SK-MEL-5 (cell line): ENCODE data around the gene IFI35. TPM values are rescaled to one million over a fixed set of nuclear protein-coding genes. Genes with fewer than 3 reads are reported as not detected.
"Not testable (repeated sequence)": the region's sequence is repeated elsewhere in the genome, so short reads cannot be mapped to it uniquely, and the experiment has no call there.

ENCODE experiments used
- DNase-seq: peaks from one replicate; pipeline ENCODE4 v3.0.0-alpha.2; 2016; ENCODE audit warnings: low read depth, low spot score
- in situ Hi-C: cut with HindIII; loops from 2 replicates; pipeline ENCODE4 v1.10.0; 2016; ENCODE audit warnings: low sequenced_read_pairs, high pct_unique_total_duplicates, low pct_unique_long_range_greater_than_20kb
- total RNA-seq: library from RNA; depleted of rRNA; stranded (reverse); fragments of >200 nt; shearing (Covaris generic); gene quantifications from 2 replicates; pipeline ENCODE4 v1.2.3, GENCODE V29; 2014

The IFI35 gene
- total RNA-seq, 1 experiment from 2014 or later, result 55.8 TPM

DNA sequence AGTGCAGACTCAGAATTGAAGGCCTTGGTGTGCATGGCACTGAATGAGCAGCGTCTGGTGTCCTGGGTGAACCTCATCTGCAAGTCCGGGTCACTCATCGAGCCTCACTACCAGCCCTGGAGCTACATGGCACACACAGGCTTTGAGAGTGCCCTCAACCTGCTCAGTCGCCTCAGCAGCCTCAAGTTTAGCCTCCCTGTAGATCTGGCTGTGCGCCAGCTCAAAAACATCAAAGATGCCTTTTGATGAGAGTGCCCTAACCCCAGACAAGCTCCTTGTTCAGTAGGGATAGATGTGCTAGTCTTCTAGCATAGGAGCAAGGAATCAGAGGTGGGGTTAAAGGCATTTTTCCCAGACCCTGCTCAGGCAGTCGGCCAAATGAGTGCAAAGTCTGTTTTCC, 15.1 kb upstream of the IFI35 start:
- in situ Hi-C loops, result no loop called here
- DNase-seq, result no peak

DNA sequence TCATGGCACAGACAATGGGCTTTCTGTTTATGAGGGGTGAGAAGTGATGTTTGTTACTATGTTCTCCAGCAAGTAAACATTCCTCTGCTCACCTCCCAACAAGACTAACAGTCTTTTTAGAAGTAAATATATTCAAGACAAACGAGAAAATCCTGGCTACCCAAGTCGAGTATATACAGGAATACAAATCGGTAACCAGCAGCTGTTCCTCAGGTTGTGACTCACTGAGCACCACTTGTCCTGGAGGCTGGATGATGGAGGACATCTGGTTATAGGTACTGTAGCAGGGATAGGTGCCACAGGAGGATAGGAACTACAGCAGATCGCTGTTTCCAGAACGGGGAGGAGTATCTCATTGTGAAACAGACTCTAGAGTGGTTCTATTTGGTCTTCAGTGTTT, 13.7 kb upstream of the IFI35 start:
- in situ Hi-C loops, result no loop called here

DNA sequence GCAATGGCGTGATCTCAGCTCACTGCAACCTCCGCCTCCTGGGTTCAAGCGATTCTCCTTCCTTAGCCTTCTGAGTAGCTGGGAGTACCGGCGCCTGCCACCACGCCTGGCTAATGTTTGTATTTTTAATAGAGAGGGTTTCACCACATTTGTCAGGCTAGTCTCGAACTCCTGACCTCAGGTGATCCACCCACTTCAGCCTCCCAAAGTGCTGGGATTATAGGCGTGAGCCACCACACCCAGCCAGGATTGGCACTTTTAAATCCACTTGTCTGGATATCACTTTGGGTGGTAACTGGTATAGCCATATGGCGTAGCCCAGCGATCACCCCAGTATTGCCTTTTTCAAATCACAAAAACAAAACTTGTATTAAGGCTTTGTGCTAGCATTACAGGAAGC, 12.7 kb upstream of the IFI35 start:
- in situ Hi-C loops, result not testable (repeated sequence)

More for the DNA sequence above, 13.7 kb upstream of the IFI35 start:
- no peak for DNase-seq

DNA sequence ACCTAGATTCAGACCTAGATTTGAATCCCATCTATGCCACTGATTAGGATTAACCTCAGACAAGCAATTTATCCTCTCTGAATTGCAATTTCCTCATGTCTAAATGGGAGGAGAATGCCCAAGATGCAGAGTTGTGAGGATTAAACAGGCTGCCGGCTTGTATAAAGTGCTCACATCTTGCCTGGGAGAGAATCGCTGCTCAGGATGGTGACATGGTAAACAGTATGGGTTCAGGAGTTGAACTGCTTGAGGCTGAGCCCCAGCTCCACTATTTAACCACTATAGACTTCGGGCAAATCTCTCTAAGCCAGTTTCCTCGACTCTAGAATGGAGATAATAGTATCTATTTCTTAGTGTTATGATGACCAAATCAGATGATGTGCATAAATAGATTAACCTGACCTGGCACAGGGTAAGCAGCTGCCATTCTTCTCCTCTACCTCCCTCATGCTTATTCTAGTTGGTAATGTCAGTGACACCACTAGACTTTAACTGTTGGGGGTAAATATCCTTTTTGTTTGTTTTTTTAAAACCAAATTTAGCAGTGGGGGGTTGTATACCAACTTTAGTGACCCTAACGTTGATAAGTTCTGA, 9.1 kb upstream of the IFI35 start:
- in situ Hi-C loops, result no loop called here
- DNase-seq, result no peak

More for the DNA sequence above, 12.7 kb upstream of the IFI35 start:
- not testable (repeated sequence) for DNase-seq

DNA sequence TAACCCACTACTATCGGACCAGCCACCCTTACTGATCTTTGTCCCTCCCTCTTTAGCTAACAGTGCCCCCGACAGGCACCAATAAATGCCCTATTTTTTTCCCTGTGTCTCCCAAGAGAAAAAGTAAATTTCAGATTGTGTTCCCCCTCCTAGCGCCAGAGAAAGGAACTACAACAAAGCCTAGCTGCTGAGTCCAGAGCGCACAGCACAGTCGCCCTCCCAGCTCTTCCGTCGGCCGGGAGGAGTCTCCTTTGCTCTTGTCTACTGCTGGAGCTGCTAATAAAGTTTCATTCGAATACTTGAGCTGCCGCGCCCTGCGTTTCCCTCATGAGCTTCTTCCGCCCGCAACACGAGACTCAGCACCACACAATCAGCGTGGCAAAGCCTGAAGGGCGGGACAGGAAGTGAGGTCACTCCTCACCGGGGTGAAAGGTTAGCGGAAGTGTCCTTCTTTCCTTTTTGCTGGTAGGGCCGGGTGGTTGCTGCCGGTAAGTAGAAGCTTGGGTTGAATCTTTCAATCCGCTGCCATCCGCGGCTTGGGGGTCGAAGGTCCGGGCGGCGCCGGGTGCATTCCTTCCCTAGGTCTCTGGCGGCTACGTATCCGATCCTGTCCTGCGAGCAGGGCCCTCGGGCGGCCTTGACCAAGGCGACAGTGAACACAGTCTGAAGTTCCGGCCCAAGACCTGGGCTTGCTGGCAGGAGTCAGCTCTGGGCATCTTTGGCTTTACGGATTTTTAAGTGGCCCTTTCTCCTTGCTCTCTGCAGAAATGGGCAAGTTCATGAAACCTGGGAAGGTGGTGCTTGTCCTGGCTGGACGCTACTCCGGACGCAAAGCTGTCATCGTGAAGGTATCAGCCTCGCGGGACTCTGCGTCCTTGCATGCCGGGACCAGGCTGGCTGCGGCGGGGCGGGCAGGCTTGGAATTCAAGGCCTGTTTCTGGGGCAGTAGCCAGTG, 8.3 kb upstream of the IFI35 start, which contains the start of gene RPL27:
Gene RPL27 (plus strand): TSS at position 436 of the 955 bp plus-strand sequence. CDS start 332 bp downstream, at position 768.
- in situ Hi-C loops, result no loop called here
- peak; percentile 100 for DNase-seq

DNA sequence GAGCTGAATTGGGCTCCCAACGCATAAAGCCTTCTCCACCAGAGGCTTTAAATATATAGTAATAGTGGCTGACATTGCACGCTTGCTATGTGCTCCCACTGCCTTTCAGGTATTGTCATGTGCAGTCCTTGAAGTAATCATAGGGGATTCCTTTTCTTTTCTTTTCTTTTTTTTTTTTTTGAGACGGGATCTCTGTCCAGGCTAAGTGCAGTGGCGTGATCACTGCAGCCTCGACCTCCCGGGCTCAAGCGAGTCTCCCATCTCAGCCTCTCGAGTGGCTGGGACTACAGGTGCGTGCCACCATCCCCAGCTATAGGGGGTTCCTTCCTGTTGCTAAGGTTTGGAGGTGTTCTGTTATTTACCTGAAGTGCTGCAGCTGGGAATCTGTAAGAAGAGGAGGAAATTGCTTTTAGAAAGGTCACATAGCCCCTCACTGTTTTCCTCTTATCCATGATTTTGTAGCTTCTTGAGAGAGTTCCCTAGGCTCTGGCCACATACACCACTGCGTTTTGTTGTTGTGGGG, 7.5 kb upstream of the IFI35 start:
- in situ Hi-C loops, result no loop called here
- no peak for DNase-seq

DNA sequence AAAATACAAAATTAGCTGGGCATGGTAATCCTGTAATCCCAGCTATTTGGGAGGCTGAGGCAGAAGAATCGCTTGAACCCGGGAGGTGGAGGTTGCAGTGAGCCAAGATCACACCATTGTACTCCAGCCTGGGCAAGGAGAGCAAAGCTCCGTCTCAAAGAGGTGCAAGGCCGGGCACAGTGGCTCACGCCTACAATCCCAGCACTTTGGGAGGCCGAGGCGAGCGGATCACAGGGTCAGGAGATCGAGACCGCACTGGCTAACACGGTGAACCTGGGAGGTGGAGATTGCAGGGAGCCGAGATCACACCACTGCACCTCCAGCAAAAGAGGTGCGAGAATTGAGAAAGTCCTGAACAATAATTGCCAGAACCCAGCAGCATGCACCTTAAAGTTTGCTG, 5.7 kb upstream of the IFI35 start:
- DNase-seq, in situ Hi-C loops: not testable (repeated sequence)

DNA sequence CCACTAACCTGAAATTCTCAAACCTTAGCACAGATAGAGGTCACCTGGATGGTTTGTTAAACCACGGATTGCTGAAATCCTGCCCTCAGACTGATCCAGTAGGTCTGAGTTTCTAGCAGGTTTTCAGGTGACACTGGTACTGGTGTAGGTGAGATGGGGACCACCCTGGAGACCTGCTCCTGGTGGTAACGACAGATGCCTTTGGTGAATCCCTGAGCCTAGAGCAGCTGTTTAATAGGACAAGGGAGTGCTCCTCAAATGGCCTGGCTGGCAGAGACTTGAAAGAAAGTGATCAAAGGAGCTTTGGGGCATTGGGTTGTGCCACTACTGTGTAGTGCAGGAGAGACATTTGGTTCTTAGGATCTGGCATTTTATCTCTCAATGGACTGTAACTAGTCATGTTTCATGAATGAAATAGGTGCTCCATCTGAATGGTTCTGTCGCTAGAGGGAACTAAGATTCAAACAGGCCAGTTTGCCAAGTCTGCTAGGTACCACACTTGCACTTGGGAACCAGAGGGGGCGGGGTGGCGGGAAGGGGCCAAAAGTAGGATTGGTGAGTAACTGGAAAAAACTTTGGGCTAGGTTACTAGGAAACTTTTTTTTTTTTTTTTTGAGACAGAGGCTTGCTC, 2.9 kb upstream of the IFI35 start:
- DNase-seq, result peak; percentile 86
- in situ Hi-C loops, result no loop called here

DNA sequence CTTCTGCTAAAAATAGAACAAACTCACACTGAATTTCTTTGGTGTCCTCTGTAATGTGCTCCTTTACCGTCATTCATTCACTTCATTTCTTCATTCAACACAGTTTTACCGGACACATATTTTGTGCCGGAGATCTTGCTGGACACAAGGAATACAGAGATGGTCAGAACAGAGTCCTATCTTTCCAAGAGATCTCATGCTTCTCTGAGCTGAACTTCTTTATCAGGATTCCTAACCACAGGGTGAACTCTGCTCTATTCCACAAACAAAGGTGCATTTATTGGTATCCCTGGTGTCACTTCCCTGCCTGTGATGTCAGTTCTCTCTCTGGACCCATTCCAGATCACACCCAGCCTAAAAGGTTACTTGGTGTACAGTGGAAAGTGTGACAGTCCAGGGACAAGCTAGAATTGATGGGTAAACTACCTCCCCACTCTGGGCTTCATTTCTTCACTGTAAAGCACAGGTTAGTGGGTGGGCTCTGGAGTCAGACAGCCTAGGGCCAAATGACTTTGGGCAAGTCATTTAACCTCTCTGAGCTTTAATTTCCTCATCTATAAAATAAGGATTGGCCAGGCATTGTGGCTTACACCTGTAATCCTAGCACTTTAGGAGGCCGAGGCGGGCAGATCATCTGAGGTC, 4.2 kb downstream of the IFI35 start:
- in situ Hi-C loops, result no loop called here
- DNase-seq, result peak; percentile 97

DNA sequence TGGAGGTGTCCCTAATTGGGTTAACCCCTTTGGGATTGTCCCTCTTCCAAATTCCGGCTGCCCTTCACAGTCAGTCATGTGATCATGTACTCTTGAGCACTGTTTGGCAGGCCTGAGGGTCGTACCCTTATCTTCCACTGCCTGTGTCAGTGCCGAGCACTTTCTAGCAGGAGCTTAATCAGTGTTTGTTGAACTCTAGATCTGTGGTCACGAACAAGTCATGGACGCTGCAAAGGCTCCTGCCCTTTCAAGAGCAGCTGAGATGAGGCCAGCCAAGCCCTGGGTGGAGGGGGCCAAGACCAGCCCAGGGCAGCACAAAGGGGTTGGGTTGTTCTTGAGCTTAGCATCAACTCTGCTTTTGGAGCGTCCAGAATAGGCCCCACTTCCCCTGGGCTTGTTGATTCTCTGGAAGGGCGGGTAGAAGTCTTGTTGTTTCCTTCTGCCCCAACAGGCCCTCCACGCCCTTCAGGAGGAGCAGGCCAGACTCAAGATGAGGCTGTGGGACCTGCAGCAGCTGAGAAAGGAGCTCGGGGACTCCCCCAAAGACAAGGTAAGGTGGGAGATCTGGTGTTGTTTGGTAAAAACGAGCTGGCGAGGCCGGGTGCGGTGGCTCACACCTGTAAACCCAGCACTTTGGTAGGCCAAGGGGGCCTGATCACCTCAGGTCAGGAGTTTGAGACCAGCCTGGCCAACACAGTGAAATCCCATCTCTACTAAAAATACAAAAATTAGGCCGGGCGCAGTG, 5.3 kb downstream of the IFI35 start:
- DNase-seq, result no peak
- in situ Hi-C loops, result no loop called here

DNA sequence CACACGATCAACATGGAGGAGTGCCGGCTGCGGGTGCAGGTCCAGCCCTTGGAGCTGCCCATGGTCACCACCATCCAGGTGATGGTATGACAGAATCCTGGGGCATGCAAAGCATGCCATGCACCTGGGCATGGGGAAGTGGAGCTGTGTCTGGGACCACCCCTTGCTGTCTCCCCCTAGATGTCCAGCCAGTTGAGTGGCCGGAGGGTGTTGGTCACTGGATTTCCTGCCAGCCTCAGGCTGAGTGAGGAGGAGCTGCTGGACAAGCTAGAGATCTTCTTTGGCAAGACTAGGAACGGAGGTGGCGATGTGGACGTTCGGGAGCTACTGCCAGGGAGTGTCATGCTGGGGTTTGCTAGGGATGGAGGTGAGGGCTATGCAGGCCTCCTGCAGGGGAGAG, 6.7 kb downstream of the IFI35 start:
- in situ Hi-C loops, result no loop called here
- no peak for DNase-seq

DNA sequence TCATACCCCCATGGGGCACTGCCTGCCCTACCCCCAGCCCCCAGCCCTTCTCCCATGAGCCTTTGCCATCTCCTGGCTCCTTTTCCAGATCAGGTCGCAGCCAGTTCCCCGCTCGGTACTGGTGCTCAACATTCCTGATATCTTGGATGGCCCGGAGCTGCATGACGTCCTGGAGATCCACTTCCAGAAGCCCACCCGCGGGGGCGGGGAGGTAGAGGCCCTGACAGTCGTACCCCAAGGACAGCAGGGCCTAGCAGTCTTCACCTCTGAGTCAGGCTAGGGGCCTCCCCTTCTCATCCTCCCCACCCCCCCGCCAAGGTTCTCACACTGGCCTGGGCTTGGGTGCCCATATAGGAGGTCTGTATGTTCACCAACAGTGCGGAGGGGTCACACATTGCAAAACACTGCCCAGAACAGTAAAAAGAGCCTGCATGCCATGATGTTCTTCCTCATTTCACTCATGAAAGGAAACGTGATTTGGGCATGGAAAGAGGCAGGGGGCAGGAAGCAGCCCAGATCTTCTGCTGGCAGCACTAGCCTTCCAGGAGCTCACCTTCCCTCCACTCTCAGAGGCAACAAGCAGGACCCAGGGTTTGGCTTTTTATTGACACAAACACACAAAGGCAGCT, 7.5 kb downstream of the IFI35 start:
- DNase-seq, result no peak
- in situ Hi-C loops, result no loop called here

DNA sequence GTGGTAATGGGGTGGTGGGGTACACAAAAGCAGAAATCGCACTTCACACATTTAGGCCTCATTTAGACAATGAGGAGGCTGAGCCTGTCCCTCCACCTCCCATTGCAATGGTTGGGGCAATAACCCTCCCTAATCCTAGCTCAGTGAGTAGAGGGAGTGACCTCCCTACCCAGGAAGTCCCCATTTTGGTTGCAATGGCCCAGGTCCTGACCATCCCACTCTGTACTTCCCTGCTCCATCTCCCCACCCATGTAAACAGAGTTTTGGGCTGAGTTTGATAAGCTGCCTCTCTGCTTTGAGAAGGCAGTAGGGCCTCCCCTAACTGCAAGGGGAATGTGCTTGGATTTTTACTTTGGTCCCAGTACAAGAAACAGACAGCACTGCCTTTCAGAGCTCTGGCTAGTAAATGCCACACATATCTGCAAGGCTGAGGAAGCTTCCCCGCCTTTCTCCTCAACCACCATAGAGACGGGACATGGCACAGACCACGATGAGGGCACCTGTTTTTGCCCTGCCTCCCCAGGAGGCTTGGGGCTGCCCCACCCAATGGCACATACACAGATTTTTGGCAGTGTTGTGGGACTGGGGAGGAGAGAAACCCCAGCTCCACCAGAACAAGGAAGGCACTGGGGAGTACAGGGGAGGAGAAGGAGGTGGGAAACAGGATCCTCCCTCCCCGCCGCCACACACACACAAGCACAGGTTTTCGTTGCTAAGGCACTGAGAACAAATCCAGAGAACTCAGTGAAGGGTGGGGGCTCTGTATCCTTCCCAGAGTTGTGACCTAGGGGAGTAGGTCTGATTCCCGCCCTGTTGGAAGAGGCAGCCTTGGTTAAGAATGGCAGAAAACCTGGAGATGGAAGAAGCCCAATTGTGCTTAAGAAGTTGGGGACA, 8.3 kb downstream of the IFI35 start:
- in situ Hi-C loops, result no loop called here
- no peak for DNase-seq

DNA sequence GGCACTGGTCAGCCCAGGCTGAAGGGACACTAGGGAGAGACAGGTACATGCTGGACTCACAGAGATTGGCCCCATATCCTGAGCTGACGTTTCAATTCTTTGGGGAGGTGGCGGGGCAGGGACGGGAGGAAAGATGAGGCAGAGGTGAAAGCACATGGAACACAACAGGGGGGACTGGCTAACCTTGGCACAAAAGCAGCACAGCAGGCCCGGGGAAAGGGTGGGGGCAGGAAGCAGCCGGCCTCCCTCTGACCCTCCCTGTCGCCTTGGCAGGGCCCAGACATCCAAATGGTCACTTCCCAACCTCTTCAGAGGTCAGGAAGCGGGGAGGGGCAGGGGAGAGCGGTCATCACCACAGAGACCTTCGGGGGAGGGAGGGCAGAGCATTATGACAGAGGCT, 9.0 kb downstream of the IFI35 start:
- in situ Hi-C loops, result no loop called here
- DNase-seq, result no peak

DNA sequence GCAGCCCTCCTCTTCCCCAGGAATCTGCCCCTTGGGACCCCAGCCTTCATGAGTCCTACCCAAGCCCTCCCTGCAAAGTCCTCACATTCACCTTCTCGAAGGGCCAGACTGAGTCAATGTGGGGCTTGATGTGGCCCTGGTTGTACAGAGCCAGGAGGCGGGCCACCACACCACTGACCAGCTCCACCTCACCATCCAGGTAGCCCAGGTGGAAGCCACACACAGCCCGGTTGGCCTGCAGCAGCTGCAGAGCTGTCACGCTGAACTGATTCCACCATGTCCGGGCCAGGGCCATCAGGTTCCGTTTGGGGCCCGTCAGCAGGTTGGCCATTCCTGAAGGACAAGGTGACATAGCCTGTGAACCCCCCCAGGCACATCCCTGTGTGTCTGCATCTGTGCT, 9.6 kb downstream of the IFI35 start:
- in situ Hi-C loops, result no loop called here
- DNase-seq, result no peak
